Lung microvascular endothelial cell (primary cell): ENCODE data around the gene PDIA5. TPM values are rescaled to one million over a fixed set of nuclear protein-coding genes. Genes with fewer than 3 reads are reported as not detected.
A peak's percentile ranks its signal among the peaks of the same experiment; 100 is the strongest.

ENCODE experiments used
- DNase-seq, 2 donors: peaks; one replicate each; pipeline versions ENCODE4 v3.0.0 to v3.0.0-alpha.2; 2010; ENCODE audit warnings: low read depth in 2 of 2
- total RNA-seq: library from RNA; depleted of rRNA; stranded (reverse); fragments of >200 nt; gene quantifications from 2 replicates; pipeline ENCODE4 v1.2.1, GENCODE V29; 2014

PDIA5 gene
- total RNA-seq, 1 donor from 2014 or later, result 53.4 TPM

- DNase-seq, result no peak
Measured at GRCh38 chr3:123161167-123161566, 94.3 kb downstream of the PDIA5 start.

- no peak for DNase-seq
Measured at GRCh38 chr3:123163141-123163540, 96.3 kb downstream of the PDIA5 start.

- no peak for DNase-seq
Measured at GRCh38 chr3:123165163-123165562, 98.3 kb downstream of the PDIA5 start.

- DNase-seq, result no peak
Measured at GRCh38 chr3:123167686-123168085, 100.9 kb downstream of the PDIA5 start.

GRCh38 chr3:123168122-123168521 is 101.3 kb downstream of the PDIA5 start:
- DNase-seq, result no peak

GRCh38 chr3:123168605-123169004 is 101.8 kb downstream of the PDIA5 start:
- DNase-seq, result no peak

GRCh38 chr3:123169492-123169929 is 102.7 kb downstream of the PDIA5 start:
- no peak for DNase-seq

- no peak for DNase-seq
Measured at GRCh38 chr3:123169930-123170329, 103.1 kb downstream of the PDIA5 start.

- DNase-seq, result no peak
Measured at GRCh38 chr3:123180791-123181190, 114.0 kb downstream of the PDIA5 start.

GRCh38 chr3:123186695-123187094 is 119.9 kb downstream of the PDIA5 start:
- peak; percentile 66 to 84 for DNase-seq

GRCh38 chr3:123188058-123188457 is 121.2 kb downstream of the PDIA5 start:
- DNase-seq, result no peak

- DNase-seq, result no peak
Measured at GRCh38 chr3:123193448-123194101, 126.8 kb downstream of the PDIA5 start.

- DNase-seq, result peak; percentile 26 to 61
Measured at GRCh38 chr3:123194552-123194951, 127.7 kb downstream of the PDIA5 start.

- no peak for DNase-seq
Measured at GRCh38 chr3:123198372-123198771, 131.5 kb downstream of the PDIA5 start.

- DNase-seq, result no peak
Measured at GRCh38 chr3:123201223-123201556, 134.4 kb downstream of the PDIA5 start.

- peak; percentile 90 to 94 for DNase-seq
Measured at GRCh38 chr3:123201557-123202427, 135.0 kb downstream of the PDIA5 start, which contains the start of gene SEC22A. Gene SEC22A (plus strand): TSS chr3:123201943. CDS start chr3:123209218, 7,275 bp downstream.

GRCh38 chr3:123202451-123202850 is 135.6 kb downstream of the PDIA5 start:
- DNase-seq, result peak in 1 of 2 donors; percentile 3

Other genes starting within 250 kb of the PDIA5 start
- under 0.01 TPM in 2 replicates for gene SEMA5B, start 39.3 kb upstream of the PDIA5 start, total RNA-seq
- 28.8 and 31.2 TPM in 2 replicates for gene SEC22A, start 134.9 kb downstream of the PDIA5 start, total RNA-seq